Vagina (tissue), 2 donors: Measurements from ENCODE around the gene ZNF423. TPM values are rescaled to one million over a fixed set of nuclear protein-coding genes. Genes with fewer than 3 reads are reported as not detected.
A peak's percentile ranks its signal among the peaks of the same experiment; 100 is the strongest.

Experiments used
- DNase-seq, 2 donors: peaks; one replicate each; pipeline ENCODE4 v3.0.0-alpha.2; 2017; ENCODE audit errors: extremely low spot score in 2 of 2
- H3K27ac ChIP-seq: fragments of 200-600 bp; sonication (generic); one replicate; pipeline ENCODE4 v1.5.1; 2019
- H3K27me3 ChIP-seq: fragments of 200-600 bp; sonication (generic); one replicate; pipeline ENCODE4 v1.5.1; 2019
- H3K36me3 ChIP-seq, 2 donors: fragments of 200-600 bp; sonication (generic); one replicate each; pipeline ENCODE4 v1.5.1; 2017 to 2019
- H3K4me1 ChIP-seq: fragments of 200-600 bp; sonication (generic); one replicate; pipeline ENCODE4 v1.5.1; 2019
- H3K4me3 ChIP-seq, 2 donors: fragments of 200-600 bp; sonication (generic); 1 replicate in 1 of 2; 2 replicates in 1 of 2; pipeline ENCODE4 v1.5.1; 2016 to 2019
- H3K9me3 ChIP-seq: fragments of 200-600 bp; sonication (generic); one replicate; pipeline ENCODE4 v1.5.1; 2019
- CTCF ChIP-seq, 3 experiments: fragments of 450-650 bp in 2 of 3; fragments of 200-600 bp in 1 of 3; sonication (generic) in 1 of 3; IDR thresholded peaks; one replicate each; pipeline ENCODE4 v1.5.1; 2017 to 2019; ENCODE audit warnings: antibody characterized with exemption in 3 of 3, mild to moderate bottlenecking in 2 of 3, moderate library complexity in 2 of 3
- POLR2A ChIP-seq, 2 donors: fragments of 450-650 bp; IDR thresholded peaks; one replicate each; pipeline ENCODE4 v1.6.1; 2017; ENCODE audit warnings: antibody characterized with exemption in 2 of 2, mild to moderate bottlenecking in 2 of 2, moderate library complexity in 2 of 2
- POLR2AphosphoS5 ChIP-seq, 2 donors: sonication (generic); formaldehyde crosslinking; IDR thresholded peaks; one replicate each; pipeline ENCODE4 v1.9.0; 2017; ENCODE audit warnings: antibody characterized with exemption in 2 of 2, mild to moderate bottlenecking in 2 of 2, low read depth in 1 of 2; ENCODE audit not compliant: insufficient read depth in 1 of 2
- intact Hi-C: fragments of 100-400 bp; cut with DNase I; formaldehyde crosslinking; loops from one replicate; pipeline ENCODE4 v1.15.1; 2023
- total RNA-seq: library from RNA; depleted of rRNA; stranded (reverse); fragments of >200 nt; gene quantifications from one replicate; pipeline ENCODE4 v1.2.3, GENCODE V29; 2016

Gene ZNF423
- total RNA-seq, 1 donor from 2014 or later = 10.3 TPM

DNA sequence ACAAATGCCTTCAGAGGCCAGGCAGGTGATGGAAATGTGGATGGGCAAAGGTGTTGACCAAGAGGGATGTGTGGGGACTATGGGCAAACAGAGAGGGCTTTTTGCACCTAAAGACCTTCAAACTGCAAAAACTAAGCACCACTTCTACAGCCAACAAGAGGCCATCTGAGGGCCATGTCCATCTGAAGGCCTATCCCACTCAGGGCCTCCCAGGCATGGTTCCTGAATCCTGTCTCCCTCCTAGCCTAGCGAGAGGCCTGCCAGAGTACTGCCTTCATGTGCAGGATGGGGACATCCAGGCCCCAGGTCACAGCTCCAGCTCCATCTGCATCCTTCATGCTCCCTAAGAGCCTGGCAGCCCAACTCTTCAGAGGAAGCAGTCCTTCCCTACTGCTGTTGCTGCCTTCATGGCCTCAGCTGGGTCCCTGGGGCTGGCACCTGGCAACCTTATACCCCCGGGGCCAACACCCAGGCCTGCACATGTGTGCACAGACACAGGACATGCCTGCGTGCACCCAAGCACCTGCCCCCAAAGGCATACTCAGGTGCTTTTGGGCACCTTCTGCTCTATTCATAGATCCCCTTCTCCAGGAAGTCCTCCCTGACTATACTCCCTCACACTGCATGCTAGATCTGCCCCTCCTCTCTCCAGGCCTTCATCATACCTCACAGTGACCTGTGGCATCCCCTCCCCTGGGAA is 387.2 kb downstream of the ZNF423 start:
- Histone ChIP-seq H3K4me3 (no peak overlapping the region), H3K36me3 (no peaks in the 10 kb centered on the region), H3K27ac (no peak overlapping the region), H3K9me3 (no peaks in the 10 kb centered on the region), H3K4me1 (peaks cover 7% of the 10 kb centered on the region), H3K27me3 (no peaks in the 10 kb centered on the region)
- DNase-seq = peak; percentile 71 to 87
- TF ChIP-seq POLR2A (IDR thresholded peaks at IDR 0.05) (no peak), POLR2AphosphoS5 (IDR thresholded peaks at IDR 0.05; ENCODE audit: insufficient read depth in 1 of 2, low read depth in 1 of 2) (no peak), CTCF (IDR thresholded peaks at IDR 0.05) (no peak)
- intact Hi-C loops = no loop called here

- Histone ChIP-seq H3K4me1 (peaks cover 7% of the 10 kb centered on the region), H3K4me3 (no peak overlapping the region), H3K36me3 (no peaks in the 10 kb centered on the region), H3K27me3 (no peaks in the 10 kb centered on the region), H3K9me3 (no peaks in the 10 kb centered on the region), H3K27ac (no peak overlapping the region)
- DNase-seq = peak; percentile 43 to 65
- intact Hi-C loops = no loop called here
- TF ChIP-seq CTCF (IDR thresholded peaks at IDR 0.05) (no peak), POLR2AphosphoS5 (IDR thresholded peaks at IDR 0.05; ENCODE audit: insufficient read depth in 1 of 2, low read depth in 1 of 2) (no peak)
These were observed 388.2 kb downstream of the ZNF423 start for GRCh38 chr16:49467540-49468372.

DNA sequence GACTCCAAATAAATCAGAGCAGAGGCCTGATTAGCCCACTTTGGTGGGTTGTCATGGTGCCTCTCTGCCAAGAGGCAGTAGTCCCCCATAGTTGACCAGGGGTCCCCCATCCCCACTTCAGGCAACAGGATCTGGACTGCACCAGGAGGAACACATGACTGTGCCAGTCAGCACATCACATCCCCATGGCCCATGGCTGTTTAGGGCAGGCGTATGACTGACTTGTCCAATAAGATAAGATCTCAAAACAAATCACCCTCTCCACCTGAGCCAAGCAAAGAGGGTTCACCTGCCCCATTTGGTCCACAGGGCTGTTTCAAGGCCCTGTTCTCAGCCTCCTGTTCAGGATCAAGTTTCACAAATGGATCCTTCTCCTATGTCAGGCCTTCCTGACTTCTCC is 389.0 kb downstream of the ZNF423 start:
- Histone ChIP-seq H3K27me3 (no peaks in the 10 kb centered on the region), H3K36me3 (no peaks in the 10 kb centered on the region), H3K4me1 (peaks cover 7% of the 10 kb centered on the region), H3K4me3 (no peak overlapping the region), H3K27ac (no peak overlapping the region), H3K9me3 (no peaks in the 10 kb centered on the region)
- TF ChIP-seq CTCF (IDR thresholded peaks at IDR 0.05) = no peak
- no peak for TF ChIP-seq POLR2AphosphoS5 (IDR thresholded peaks at IDR 0.05; ENCODE audit: insufficient read depth in 1 of 2, low read depth in 1 of 2)
- no peak for TF ChIP-seq POLR2A (IDR thresholded peaks at IDR 0.05)
- DNase-seq = peak; percentile 67 to 77
- intact Hi-C loops = no loop called here

GRCh38 chr16:49466529-49466831 is 389.4 kb downstream of the ZNF423 start:
- Histone ChIP-seq H3K9me3 (no peaks in the 10 kb centered on the region), H3K27me3 (no peaks in the 10 kb centered on the region), H3K27ac (no peak overlapping the region), H3K36me3 (no peaks in the 10 kb centered on the region), H3K4me1 (peaks cover 7% of the 10 kb centered on the region), H3K4me3 (no peak overlapping the region)
- TF ChIP-seq POLR2A (IDR thresholded peaks at IDR 0.05) = no peak
- no peak for TF ChIP-seq CTCF (IDR thresholded peaks at IDR 0.05)
- TF ChIP-seq POLR2AphosphoS5 (IDR thresholded peaks at IDR 0.05; ENCODE audit: insufficient read depth in 1 of 2, low read depth in 1 of 2) = no peak
- DNase-seq = no peak
- intact Hi-C loops = no loop called here
